ENCODE data around the gene SGMS1. TPM values are rescaled to one million over a fixed set of nuclear protein-coding genes. Genes with fewer than 3 reads are reported as not detected.

Gene SGMS1
- total RNA-seq, 1 donor = 61.2 TPM

DNA sequence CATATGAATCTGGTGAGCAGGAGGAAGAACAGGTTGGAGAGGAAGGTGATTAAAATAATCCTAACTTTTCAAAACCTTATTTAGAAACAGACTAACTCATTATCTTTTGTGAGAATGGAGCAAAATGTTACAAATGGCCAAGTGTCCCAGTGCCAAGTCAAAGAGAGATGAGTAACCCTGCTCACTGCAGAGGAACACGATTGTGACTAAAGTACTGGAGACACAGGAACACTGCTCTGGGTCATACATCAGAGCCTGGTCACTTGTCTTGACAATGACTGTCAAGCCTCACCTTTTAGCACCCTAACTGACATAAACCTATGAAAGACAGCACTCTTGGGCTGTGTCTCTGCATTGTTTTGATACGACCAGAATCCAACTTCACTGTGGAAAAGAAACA is 108.8 kb downstream of the SGMS1 start:
- no peak overlapping the region for H3K4me3 ChIP-seq (ENCODE audit: low read depth, low read length)
- no peak for DNase-seq (ENCODE audit: low read depth)
- TF ChIP-seq, protein P1, sequence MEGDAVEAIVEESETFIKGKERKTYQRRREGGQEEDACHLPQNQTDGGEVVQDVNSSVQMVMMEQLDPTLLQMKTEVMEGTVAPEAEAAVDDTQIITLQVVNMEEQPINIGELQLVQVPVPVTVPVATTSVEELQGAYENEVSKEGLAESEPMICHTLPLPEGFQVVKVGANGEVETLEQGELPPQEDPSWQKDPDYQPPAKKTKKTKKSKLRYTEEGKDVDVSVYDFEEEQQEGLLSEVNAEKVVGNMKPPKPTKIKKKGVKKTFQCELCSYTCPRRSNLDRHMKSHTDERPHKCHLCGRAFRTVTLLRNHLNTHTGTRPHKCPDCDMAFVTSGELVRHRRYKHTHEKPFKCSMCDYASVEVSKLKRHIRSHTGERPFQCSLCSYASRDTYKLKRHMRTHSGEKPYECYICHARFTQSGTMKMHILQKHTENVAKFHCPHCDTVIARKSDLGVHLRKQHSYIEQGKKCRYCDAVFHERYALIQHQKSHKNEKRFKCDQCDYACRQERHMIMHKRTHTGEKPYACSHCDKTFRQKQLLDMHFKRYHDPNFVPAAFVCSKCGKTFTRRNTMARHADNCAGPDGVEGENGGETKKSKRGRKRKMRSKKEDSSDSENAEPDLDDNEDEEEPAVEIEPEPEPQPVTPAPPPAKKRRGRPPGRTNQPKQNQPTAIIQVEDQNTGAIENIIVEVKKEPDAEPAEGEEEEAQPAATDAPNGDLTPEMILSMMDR (IDR thresholded peaks at IDR 0.05; ENCODE audit: insufficient read depth, low read length) = no peak

DNA sequence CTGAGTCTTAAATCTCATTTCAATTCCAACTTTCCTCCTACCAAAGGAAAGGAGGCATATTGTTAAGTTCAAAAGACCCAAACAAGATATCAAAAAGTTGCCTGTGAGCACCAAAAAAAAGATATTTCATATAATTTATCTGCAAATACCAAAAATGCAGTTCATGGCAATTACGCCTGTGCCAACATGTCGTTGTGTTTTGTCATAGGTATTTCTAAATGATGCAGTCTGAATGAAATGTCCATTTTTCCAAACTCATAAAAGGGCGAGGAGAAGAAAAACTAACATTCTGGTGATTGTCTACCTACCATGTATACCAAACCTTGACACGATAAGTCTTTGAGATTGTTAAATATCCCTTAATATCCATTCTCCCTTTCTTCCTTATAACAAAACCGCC is 109.8 kb downstream of the SGMS1 start:
- no peak for DNase-seq (ENCODE audit: low read depth)
- no peak overlapping the region for H3K4me3 ChIP-seq (ENCODE audit: low read depth, low read length)
- TF ChIP-seq, protein P1 (IDR thresholded peaks at IDR 0.05; ENCODE audit: insufficient read depth, low read length) = no peak

DNA sequence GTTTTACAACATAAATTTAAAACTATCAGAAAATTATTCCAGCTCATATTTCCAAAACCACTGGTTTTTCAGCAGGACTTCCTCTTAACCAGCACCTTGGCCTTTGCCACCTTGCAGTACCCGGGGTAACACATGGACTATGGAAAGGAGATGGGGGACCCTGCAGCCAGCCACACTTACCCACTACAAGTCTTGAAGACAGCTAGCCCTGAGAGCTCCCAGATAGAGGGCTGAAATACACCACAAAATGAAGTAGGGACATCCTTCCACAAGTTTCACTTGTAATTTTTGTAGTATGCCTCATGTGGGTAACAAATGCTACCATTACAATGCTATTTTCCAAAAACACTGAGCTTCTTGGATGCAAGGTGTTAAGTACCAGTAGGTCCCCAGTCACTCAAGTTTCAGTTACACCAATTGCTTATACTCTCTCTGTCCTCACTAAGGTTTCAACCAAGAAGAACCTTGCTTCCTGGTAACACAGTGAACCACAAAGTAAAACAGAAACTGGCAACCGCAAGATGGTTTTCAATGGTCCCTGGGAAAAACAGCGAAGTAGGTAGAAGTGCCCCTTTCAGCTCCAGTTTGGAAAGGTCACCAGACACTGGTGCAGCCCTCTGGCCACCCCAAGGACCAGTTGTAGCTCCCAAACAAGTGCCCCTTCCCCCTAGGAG is 110.9 kb downstream of the SGMS1 start:
- TF ChIP-seq, protein P1 (IDR thresholded peaks at IDR 0.05; ENCODE audit: insufficient read depth, low read length) = no peak
- DNase-seq (ENCODE audit: low read depth) = no peak
- no peak overlapping the region for H3K4me3 ChIP-seq (ENCODE audit: low read depth, low read length)

DNA sequence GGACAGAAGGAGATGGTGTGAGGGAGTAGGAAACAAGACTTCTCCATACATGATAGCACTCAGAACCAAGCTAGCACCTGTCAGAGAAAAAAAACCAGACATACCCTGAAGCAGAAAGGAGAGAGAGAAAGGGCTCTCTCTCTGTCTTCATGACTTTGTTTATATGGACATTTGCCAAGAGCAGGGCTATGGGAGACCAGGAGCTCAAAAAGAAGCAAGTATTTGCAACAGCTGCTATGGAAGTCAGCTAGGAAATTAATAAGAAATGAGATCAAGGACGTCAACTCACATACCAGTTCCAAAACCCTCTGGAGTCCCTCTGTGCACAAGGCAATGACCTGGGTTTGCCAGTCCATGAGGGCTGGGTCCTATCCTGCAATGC is 111.6 kb downstream of the SGMS1 start:
- H3K4me3 ChIP-seq (ENCODE audit: low read depth, low read length) = no peak overlapping the region
- DNase-seq (ENCODE audit: low read depth) = peak; percentile 22
- TF ChIP-seq, protein P1 (IDR thresholded peaks at IDR 0.05; ENCODE audit: insufficient read depth, low read length) = no peak

DNA sequence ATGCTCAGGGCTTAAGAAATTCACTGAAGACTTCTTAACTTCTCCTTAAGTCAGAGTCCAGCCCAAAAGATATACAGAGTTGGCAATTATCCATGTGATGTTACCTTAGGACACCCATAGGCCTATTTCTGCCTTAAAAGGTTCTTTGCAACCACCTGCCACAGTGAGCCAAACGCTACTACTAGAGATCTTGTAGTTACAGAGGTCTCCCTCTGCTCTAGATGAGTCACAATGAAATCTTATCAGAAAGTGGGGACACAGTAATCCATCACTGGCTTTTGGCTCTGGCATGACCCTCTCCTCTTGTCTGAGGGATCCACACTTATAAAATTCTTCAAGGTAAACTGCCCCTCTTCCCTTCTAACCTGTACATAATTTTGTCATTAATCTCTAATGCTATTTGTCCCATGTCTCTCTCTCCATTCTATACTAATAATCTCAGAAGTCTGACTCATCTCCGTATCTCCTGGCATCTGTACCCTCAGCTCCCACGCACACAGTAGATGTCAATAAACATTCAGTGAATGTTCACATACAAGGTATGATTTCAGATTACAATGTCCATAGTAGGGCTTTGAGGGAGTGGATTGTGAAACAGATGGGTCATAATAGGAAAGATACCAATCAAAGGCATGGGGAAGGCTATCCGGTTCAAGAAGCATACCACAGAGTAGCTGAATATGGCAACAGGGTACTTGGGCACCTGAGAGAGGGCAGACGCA is 112.1 kb downstream of the SGMS1 start:
- peak; percentile 52 for DNase-seq (ENCODE audit: low read depth)
- TF ChIP-seq, protein P1 (IDR thresholded peaks at IDR 0.05; ENCODE audit: insufficient read depth, low read length) = no peak
- no peak overlapping the region for H3K4me3 ChIP-seq (ENCODE audit: low read depth, low read length)

DNA sequence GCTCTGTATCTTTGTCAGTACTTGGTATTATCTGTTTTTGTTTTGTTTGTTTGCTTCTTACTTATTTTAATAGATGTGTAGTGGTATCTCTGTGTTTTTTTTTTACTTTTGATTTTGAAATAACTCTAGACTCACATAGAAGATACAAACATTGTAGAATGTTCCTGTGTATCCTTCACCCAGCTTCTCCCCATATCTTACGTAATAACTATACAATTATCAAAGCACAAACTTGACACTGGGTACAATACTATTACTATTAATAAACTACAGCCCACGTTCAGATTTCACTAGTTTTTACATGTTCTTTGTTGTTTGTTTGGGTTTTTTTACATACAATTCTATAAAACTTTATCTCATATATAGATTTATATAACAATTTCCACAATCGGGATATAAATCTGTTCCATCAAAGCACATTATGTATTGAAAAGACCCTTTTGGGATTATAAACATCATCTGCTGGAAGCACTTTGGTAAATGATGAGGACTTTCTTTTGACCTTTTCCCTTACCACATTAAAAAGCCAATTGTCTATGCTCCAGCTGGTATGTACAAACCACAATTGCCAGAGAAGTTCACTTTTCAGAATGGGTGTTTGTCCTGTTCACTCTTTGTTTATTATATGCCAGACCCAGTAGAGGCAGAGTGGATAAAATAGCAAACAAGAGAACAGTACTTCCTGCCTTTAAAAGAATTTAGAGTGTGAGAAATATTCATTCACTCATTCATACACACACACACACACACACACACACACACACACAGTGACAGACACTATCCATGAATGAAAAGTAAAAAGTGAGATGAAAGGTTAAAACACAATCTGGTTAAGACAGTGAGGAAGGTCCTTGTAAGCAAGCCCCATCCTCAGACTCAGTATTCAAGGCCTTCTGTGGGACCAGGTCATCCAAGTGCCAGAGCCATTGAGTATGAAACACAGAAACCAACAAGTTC is 113.0 kb downstream of the SGMS1 start:
- TF ChIP-seq, protein P1 (IDR thresholded peaks at IDR 0.05; ENCODE audit: insufficient read depth, low read length) = no peak
- no peak overlapping the region for H3K4me3 ChIP-seq (ENCODE audit: low read depth, low read length)
- no peak for DNase-seq (ENCODE audit: low read depth)

Data from fibroblast of the aortic adventitia (primary cell).